T-helper 1 cell treated with Interleukin-12 subunit alpha and Interleukin-12 subunit beta and Interleukin-4 antibody, amounts not matched to agents 30 ng/mL and 1 ng/mL, for 36 hours (primary cell): Measurements from ENCODE around the gene RGL1. TPM values are rescaled to one million over a fixed set of nuclear protein-coding genes. Genes with fewer than 3 reads are reported as not detected.

Source experiments
- intact Hi-C: fragments of 100-400 bp; cut with micrococcal nuclease; formaldehyde crosslinking; loops from one replicate; pipeline ENCODE4 v1.15.1; 2024
- total RNA-seq: library from RNA; stranded (reverse); gene quantifications from 2 replicates; pipeline ENCODE4 v1.2.3, GENCODE V29; 2022

Gene RGL1
- total RNA-seq, 1 donor from 2014 or later = 5.4 TPM

DNA sequence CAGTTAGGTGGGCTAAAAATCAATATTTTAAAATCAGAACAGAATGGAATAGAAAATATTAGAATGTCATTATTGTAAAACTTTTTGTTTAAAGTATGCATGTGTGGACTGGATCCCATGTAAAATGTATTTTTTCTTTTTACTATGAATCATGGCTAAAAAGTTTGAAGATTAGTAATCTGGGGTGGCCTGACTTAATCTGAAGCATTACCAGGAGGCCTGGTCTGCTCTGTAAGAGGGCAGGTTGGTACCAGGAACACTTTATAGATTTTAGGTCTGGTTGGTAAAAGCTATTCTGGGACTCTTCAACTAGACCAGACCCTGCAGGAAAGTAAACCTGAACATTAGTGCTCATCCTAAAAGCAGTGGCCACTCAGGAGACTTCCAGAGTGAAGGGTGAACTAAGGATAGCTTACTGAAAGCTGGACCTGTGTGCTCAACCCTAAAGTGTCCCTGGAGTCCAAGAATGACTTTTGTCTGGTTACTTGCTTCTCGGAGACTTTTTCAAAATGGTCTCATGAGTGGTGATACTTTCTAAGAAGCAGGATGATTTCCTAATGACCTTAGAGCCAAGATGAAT is 16.5 kb downstream of the RGL1 start:
- intact Hi-C loops = no loop called here

DNA sequence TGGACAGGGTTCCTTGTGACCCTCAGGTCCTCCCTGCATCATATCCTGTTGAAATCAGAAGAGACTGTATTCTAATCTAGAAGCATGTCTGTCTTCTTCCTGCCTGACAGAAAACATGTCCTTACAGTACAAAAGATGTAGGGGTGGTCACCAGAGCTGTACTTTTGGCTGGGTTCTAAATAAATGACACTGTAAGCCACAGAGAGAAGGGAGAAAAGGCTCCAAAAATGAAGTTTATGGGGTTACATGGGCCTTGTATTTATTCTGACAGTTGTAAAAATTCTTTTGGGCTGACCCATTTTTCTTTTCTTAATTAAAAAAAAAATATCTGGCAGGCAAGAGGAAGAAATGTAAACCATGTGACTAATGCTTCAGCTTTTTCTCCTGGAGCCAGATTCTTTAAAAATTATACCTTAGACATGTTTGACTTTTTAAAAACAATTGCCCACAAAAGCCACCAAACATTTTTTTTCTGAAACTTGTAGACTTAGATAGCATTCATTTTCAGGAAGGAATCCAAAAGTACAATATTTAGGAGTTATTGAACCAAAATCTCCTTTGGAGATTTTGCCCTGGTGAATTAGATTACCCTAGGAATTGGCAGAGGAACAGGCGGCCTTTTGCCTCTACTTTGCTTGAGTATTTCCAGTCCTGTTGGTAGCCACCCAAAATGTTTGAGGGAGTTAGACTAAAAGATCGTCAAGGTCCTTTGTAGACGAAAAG is 17.1 kb downstream of the RGL1 start:
- intact Hi-C loops = no loop called here

DNA sequence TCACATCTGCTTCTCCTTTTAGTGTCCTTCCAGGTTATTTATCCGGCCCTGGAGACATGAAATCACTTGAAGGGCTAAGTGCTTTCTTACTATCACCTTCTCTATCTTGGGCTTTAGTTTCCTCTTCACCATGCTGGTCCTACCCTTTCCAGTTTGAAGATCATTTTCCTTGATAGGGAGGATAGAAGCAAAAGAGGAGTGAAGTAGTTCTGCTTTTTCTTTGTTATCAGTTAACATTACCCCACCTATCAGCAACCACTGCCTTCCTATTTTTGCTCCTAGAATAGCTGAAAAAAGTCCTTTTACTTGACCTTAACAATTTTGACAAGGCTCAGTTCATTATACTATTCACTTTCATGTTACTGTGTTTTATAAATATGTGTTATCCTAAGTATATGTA is 19.4 kb downstream of the RGL1 start:
- intact Hi-C loops = no loop called here

DNA sequence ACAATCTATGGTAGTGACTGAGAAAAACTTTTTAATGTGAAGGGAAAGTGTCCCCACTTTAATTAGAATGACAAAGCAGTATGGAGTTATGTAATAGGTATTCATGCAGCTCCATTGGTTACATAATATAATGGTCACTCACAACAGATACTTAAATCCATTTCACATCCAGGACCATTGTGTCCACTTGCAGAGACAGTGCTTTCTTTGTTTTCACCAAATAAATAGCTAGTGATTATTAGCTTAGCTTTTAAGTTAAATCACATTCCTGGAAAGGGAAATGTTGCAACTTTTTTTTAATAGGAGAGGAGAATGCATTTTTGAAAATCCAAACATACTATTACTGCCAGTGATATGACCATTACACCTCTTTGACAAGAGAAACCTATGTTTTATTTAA is 22.9 kb downstream of the RGL1 start:
- intact Hi-C loops = no loop called here

DNA sequence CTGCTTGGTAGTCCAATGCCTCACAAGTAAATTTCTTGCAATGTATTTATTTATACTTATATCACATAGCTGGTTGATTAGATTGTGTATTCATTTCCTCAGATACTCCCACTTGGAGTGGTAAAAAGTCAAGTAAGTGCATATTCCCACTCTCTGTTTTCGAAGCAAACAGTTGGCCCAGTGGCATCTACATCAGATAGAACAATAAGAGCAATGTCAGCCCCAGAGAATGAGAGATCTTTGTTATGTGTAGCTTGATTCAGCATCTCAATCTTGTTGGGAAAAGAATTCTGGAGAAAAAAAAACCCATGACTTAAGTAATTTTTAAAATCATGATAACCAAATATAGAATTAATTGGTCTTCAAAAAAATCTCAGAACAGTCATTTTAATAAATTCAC is 25.5 kb downstream of the RGL1 start:
- intact Hi-C loops = no loop called here

DNA sequence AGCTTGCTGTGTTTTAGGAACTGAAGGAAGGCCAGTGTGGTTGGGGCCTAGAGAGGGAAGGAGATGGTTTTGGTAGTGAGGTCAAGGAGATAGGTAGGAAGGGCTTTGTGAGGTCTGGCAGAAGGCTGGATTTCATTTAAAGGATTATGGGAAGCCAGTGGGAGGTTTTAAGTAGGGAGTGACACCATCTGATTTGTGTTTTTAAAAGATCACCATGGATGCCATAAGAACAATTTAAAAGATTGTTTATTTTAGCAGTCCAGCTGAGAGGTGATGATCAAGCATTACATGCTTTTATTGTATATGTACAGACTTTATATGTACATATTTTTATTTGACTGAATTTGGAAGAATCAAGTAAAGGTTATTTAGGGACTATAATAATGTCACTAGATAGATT is 26.4 kb downstream of the RGL1 start:
- intact Hi-C loops = no loop called here

DNA sequence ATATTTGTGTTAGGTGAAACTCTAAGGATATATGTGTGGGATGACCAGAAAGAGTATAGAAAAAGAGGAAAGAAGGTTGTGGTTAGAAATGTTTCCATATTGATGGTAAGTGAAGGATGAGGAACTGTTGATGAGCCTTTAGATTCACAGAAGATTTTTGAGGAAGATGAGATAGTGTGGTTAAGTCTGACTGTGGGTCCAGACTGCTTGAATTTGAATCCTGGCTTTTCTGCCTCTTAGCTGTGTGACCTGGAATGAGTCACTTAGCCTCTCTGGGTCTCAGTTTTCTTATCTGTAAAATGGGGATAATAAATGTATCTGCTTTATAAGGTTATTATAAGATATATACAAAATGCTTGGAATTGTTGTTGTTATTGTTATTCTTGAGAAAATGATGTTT is 27.5 kb downstream of the RGL1 start:
- intact Hi-C loops = no loop called here

DNA sequence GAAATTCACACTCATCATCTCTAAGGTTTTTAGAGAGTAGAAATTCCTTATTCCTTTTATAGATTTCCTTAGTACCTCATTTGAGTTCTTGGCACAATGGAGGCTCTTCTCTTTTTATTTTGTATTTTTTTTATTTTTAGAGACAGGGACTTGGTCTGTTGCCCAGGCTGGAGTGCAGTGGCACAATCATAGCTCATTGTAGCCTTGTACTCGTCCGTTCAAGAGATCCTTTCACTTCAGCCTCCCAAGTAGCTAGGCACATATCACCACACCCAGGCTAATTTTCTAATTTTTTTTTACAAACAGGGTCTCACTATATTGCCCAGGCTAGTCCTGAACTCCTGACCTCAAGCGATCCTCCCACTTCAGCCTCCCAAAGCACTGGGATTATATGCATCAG is 29.6 kb downstream of the RGL1 start:
- intact Hi-C loops = no loop called here

DNA sequence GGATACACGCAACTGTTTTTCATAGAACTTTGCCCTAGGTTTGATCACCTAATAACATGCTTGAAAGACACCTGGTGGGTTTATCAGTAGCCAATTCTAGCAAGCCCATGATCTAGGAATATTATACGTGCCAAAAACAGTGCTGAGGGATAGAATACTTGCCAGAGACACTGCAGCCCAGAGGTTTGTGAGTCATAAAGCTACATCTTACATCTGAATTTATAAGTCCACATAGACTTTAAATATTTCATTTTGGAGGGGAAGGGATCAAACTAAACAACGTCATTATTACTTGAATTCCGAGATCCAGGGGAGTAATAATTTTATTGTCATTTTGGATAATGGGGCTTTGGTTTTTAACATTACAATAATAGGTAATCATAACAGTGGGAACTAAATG is 31.7 kb downstream of the RGL1 start:
- intact Hi-C loops = no loop called here

DNA sequence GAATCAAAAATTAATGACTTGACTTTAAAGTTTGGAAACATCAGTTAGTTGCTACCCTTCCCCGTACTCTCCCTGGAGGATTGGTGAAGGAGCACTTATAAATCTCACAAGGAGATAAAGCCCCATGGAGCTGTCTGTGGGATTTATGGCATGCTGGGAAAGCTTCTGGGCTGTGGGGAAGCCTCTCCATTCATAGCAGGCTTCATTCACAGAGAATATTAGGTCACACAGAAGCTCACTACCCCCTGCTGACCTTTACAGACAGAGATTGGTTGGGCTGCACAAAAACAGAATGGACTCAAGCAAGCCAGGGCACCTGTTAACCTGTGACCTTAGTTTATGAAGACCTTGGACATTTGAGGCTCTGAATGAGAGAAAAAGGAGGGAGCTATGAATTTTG is 32.1 kb downstream of the RGL1 start:
- intact Hi-C loops = no loop called here

DNA sequence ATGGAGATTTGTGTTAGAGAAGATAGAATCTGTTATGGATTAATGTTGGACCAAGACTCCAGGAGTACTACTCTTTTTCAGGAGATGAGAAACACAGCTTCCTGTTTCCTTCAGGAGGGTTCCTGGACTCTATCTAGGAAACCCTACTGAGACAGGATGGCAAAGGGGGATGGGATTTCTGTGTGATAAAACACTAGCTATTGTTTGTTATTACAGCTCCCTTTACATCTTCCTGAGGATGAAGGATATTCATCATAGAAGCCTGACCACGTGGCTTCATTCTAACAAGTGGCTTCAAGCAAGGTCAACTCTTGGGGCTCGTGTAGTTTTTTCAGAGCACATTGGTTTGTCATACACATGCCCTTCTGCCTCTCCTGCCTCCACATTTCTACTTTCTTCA is 33.3 kb downstream of the RGL1 start:
- intact Hi-C loops = no loop called here

DNA sequence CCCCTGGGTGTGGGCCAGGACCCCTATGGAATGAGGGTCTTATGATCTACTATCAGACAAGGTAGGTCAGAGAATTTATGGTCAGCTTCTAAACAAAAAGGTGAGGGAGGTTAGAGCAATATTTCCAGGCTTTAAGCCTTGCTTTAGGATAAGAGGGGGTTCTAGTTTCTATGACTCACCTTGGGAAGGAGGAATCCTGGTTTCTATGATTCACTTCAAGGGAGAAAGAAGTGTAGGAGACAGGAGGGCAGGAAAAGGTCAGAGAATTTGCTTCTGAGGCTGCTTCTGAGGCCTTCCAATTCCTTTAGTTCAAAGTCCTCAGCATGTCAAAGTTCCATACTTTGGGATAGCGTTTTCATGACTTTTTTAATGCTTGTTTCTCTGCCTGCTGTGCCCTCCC is 35.2 kb downstream of the RGL1 start:
- intact Hi-C loops = loop anchor here (5.0 kb wide), 2 partner anchors 188 to 322 kb away; partner anchors contain the start of gene APOBEC4

DNA sequence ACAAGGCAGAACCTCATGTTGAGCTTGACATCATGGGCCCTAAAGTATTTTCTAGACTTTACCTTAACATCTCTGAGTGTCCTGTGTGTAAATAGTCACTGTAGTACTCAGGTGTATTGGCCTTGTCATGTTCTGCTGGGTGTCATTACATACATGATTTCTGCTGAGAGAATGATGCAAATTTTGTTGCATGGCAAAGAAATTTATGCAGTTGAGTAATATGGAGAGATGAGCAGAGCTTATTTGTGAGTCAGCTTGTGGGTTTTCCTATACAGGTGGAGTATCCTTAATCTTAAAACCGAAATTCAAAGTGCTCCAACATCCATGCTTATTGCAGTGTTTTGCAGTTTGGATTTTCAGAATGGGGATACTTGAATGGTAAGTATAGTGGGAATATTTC is 36.6 kb downstream of the RGL1 start:
- intact Hi-C loops = loop anchor here (1.0 to 5.0 kb wide), 3 partner anchors 115 to 321 kb away; partner anchors contain the start of gene APOBEC4

DNA sequence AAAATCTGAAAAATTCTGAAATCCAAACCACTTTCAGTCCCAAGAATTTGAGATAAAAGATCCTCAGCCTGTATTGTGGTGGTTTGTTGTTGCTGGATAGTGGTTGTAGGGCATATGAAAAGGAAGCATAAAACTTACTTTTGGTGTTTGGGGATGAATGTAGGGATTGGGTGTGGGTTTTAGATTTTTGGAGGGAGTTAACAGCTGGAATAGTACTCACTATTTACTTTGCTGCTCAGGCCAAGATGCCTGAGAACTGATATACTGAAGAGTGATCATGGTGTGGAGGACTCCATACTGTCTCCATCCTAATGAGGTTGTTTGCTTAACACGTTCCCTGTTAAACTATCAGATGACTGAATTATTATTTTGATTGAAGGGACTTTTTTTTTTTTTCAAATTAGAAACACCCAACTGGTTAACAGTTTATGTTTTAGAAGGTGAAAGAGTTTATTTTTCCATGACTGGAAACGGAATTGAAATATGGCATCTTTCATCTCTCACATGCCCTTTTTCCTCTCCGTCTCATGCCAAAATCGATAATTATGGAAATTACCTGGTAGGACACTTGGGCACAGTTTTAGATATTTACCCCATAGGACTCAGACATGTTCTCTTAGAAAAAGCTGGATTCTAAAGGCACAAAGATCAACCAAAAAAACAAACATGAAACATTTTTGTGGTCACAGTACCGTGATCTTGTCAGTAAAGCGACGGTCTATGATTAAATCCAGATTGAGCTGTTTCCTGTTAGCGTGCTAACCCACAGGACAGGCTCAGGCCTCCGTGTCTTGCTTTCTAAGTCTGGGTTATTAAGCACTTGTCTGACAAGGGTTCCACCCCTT is 37.3 kb downstream of the RGL1 start:
- intact Hi-C loops = loop anchor here (1.0 to 5.0 kb wide), 10 partner anchors 23 to 320 kb away; partner anchors contain the start of genes APOBEC4, RGL1 and TSEN15

DNA sequence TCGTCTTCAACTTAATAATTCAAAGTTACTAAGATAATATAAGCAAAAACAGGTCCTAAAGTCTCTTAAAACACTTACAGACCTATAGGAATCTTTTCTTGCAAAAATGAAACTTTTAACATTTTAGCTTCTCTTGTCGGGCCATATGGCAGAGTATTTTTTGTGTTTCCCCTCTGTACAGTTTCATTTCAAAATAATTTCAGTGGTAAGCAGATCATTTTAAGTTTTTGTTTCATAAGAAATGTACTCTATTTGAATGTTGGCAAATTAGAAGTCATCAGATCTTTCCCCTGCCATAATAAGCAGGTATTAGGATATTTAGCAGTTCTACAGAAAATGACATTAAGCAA is 37.9 kb downstream of the RGL1 start:
- intact Hi-C loops = loop anchor here (1.0 to 5.0 kb wide), 9 partner anchors 24 to 320 kb away; partner anchors contain the start of genes APOBEC4, RGL1 and TSEN15

DNA sequence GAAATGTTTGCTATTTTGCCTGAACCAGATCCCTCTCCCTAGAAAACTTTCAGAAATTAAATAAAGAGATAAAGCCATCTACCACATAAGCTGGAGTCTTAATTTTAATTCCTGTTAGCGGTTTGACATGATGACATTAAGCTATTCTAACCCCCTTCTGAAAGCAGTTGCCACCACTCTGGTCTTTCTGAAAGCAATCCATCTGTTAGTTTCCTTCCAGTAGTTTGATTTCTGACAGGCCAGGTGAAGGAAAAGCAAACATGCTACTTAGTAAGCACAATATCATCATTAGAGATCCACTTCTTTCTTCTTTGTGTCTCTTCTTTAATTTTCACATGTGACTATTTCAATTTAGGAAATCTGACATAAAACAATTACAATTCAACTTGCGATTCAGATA is 39.9 kb downstream of the RGL1 start:
- intact Hi-C loops = loop anchor here (5.0 kb wide), 2 partner anchors 193 to 317 kb away; partner anchors contain the start of gene APOBEC4

DNA sequence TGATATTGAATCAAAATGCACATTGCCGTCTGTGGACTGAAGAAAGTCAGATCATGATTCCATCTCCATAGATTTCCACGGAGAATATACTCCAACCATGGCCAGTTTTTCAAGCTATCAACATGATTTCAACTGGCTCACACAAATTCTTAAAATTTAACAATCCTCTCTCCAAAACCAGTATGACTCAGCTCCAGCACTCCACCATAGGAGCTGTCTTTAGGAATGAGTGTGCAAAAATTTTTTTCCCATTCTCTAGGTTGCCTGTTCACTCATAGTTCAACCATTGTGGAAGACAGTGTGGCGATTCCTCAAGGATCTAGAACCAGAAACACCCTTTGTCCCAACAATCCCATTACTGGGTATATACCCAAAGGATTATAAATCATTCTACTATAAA is 40.8 kb downstream of the RGL1 start:
- intact Hi-C loops = no loop called here

DNA sequence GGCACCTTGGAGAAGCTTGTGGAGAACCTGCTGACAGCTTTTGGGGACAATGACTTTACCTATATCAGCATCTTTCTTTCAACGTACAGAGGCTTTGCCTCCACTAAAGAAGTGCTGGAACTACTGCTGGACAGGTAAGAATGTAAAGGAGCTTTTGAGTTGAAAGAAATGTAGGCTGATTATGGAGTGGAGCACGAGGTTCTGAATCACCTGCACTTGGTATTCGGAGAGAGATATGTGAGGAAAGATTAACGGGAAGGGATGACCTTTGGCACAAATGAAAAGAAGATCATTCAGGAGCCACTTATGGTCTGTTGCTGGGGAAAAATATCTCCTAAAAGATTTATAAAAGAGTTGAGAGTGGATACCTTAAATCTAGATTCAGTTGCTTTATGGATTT is 42.7 kb downstream of the RGL1 start:
- intact Hi-C loops = no loop called here

DNA sequence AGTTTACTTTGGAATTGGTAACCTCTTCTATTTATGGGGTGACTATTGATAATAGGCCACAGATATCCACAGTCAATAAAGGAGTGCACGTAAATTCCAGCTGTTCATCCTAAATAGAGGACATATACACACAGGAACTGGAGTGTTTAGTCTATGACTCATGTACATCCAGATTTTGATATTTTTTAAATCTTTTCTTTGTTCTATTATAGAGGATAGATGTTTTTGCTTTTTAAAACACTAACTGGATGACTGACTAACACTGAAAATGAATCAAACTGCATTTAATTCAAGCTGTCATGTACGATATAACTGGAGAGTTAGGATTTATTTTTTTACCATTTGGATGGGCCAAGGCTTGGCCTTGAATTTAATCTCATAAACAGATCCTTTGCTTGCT is 45.9 kb downstream of the RGL1 start:
- intact Hi-C loops = no loop called here

DNA sequence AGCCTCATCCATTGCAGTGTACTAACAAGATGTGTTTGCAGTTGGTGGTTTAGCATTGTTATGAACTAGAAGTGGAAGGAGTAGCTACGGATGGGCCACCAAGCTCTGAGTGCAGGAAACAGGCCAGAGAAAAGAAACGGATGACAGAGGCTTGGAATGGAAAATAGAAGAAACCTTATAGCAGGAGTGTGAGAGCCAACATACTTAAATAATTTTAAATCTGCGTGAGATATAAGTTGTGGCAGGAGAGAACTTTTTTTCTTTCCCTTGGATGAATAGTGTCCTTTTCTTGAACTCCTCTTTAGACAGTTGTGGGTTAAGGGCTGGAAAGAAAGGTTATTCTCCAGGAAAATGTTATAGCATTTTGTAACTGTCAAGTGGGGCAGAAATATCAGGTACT is 54.2 kb downstream of the RGL1 start:
- intact Hi-C loops = no loop called here

DNA sequence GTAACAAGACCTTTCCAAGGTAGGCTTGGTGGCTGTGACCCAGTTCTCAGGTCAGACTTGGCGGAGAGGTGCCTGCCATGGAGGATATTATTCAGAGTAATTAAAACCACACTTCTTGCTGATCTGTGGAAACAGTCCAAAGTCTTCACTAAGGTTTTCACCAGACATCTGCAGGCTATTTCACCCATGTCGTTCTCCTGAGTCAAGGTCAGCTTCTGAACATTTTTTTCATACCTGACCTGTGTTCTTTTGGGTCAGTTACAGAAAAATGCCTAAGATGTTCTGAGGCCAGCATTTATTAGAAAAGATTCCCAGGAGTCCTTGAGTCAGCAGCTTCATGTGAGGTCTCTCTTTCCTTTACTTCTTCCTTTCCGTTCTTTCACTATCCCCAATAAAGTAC is 54.9 kb downstream of the RGL1 start:
- intact Hi-C loops = no loop called here

DNA sequence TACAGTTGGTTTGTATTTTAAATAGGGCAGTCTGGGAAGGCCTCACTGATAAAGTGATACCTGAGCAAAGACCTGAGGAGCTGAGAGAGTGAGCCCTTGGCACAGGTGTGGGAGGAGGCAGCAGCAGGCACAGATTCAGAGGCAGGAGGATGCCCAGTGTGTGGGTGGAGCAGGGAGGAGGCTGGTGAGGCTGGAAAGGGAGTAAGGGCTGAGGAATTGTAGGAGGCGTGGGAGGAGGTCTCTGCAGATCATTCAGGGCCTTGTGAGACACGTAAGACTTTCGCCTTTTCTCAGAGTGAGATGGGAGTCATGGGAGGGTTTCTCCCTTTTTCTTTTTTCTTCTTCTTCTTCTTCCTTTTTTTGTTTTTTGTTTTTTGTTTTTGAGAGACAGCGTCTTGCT is 58.0 kb downstream of the RGL1 start:
- intact Hi-C loops = no loop called here
